Endodermal cell (in vitro differentiated cells): ENCODE data around the gene ELP5. TPM values are rescaled to one million over a fixed set of nuclear protein-coding genes. Genes with fewer than 3 reads are reported as not detected.

ENCODE experiments used
- DNase-seq: peaks from one replicate; pipeline ENCODE4 v3.0.0-alpha.2; 2017
- H3K27ac ChIP-seq: 2 replicates; pipeline ENCODE4 v1.5.1; 2013; ENCODE audit warnings: mild to moderate bottlenecking, low read depth, low read length, moderate library complexity
- H3K27me3 ChIP-seq: 2 replicates; pipeline ENCODE4 v1.6.1; 2013; ENCODE audit warnings: mild to moderate bottlenecking, low read length, moderate library complexity; ENCODE audit not compliant: insufficient read depth, control insufficient read depth, poor library complexity, severe bottlenecking
- H3K36me3 ChIP-seq: 2 replicates; pipeline ENCODE4 v1.7.0; 2013; ENCODE audit warnings: mild to moderate bottlenecking, low read length, moderate library complexity; ENCODE audit not compliant: control insufficient read depth, insufficient read depth
- H3K4me1 ChIP-seq: one replicate; pipeline ENCODE4 v1.7.0; 2013; ENCODE audit warnings: low read length; ENCODE audit not compliant: control insufficient read depth, insufficient read depth
- H3K4me3 ChIP-seq: 2 replicates; pipeline ENCODE4 v1.5.1; 2013; ENCODE audit warnings: mild to moderate bottlenecking, low read length, moderate library complexity
- H3K9ac ChIP-seq: 2 replicates; pipeline ENCODE4 v1.6.1; 2013; ENCODE audit warnings: mild to moderate bottlenecking, low read length, moderate library complexity; ENCODE audit not compliant: poor library complexity, severe bottlenecking; ENCODE audit errors: extremely low read depth
- H3K9me3 ChIP-seq: 2 replicates; pipeline ENCODE4 v1.6.1; 2013; ENCODE audit warnings: mild to moderate bottlenecking, low read length, moderate library complexity; ENCODE audit not compliant: control insufficient read depth
- H3K27ac Mint-ChIP-seq: 2 replicates; pipeline ENCODE4 v1.8.0; 2020; ENCODE audit warnings: mixed read lengths
- H3K27me3 Mint-ChIP-seq: 2 replicates; pipeline ENCODE4 v1.8.0; 2021; ENCODE audit warnings: mild to moderate bottlenecking, mixed read lengths; ENCODE audit not compliant: insufficient read depth
- H3K36me3 Mint-ChIP-seq: 2 replicates; pipeline ENCODE4 v1.8.0; 2020; ENCODE audit warnings: low read depth, mixed read lengths
- H3K4me1 Mint-ChIP-seq: 2 replicates; pipeline ENCODE4 v1.8.0; 2020; ENCODE audit warnings: mixed read lengths
- H3K4me3 Mint-ChIP-seq: 2 replicates; pipeline ENCODE4 v1.8.0; 2020; ENCODE audit warnings: mild to moderate bottlenecking, moderate library complexity, mixed read lengths
- H3K9me3 Mint-ChIP-seq: 2 replicates; pipeline ENCODE4 v1.8.0; 2020; ENCODE audit warnings: mild to moderate bottlenecking, mixed read lengths
- WGBS, 2 experiments: methylation state at CpG; one replicate each; pipeline versions ENCODE4 v1.1.5 to v1.1.7; 2013; ENCODE audit warnings: missing lambda C conversion rate in 2 of 2, mixed read lengths in 1 of 2; ENCODE audit not compliant: insufficient coverage in 1 of 2, insufficient read length in 1 of 2; 5-methylcytosine and 5-hydroxymethylcytosine counted together
- total RNA-seq, 2 donors: library from RNA; stranded (reverse); fragmentation: NEBNext Ultra II Directional in 1 of 2; extraction: Animal tissue kit (Norgen Biotek cat#: 25700) in 1 of 2; gene quantifications; 2 replicates in 1 of 2; 3 replicates in 1 of 2; pipeline ENCODE4 v1.2.1, GENCODE V29; 2021
- TF ChIP-seq, protein P1 (sequence below): fragments of 200-600 bp; sonication (generic); conservative IDR thresholded peaks from 2 replicates; pipeline ENCODE4 v1.5.0; 2021; ENCODE audit warnings: antibody characterized with exemption, mild to moderate bottlenecking

ELP5 gene
- total RNA-seq, 2 donors from 2014 or later = 45.3 to 68.0 TPM

DNA sequence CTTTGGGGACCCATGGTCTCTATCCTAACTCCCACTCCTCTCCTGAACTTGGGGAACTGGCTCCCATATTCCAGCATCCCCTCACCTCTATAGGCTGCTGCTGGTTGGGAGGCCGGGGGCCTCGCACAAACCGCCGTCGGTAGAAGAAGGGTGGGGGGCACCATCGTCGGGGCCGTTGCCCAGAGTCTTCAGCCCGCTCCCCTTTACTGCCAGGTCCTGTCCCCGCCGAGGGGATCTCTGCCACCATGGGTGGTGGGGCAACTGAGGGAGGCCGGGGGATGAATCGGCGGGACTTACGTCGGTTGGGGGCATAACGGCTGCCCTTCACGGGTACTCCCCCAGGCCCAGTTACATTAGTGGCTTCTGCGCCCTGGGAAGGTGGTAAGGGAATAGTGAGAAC is 38.2 kb downstream of the ELP5 start:
- Mint-ChIP-seq H3K4me1 (peaks cover 3% of the 10 kb centered on the region), H3K9me3 (no peaks in the 10 kb centered on the region), H3K36me3 (no peaks in the 10 kb centered on the region), H3K4me3 (no peak overlapping the region), H3K27ac (no peak overlapping the region), H3K27me3 (peaks cover 55% of the 10 kb centered on the region)
- Histone ChIP-seq H3K9ac (no peak overlapping the region), H3K4me1 (no peaks in the 10 kb centered on the region), H3K9me3 (no peaks in the 10 kb centered on the region), H3K4me3 (no peak overlapping the region), H3K27ac (no peak overlapping the region), H3K27me3 (peaks cover 36% of the 10 kb centered on the region), H3K36me3 (no peaks in the 10 kb centered on the region)
- DNase-seq = no peak
- TF ChIP-seq, protein P1, sequence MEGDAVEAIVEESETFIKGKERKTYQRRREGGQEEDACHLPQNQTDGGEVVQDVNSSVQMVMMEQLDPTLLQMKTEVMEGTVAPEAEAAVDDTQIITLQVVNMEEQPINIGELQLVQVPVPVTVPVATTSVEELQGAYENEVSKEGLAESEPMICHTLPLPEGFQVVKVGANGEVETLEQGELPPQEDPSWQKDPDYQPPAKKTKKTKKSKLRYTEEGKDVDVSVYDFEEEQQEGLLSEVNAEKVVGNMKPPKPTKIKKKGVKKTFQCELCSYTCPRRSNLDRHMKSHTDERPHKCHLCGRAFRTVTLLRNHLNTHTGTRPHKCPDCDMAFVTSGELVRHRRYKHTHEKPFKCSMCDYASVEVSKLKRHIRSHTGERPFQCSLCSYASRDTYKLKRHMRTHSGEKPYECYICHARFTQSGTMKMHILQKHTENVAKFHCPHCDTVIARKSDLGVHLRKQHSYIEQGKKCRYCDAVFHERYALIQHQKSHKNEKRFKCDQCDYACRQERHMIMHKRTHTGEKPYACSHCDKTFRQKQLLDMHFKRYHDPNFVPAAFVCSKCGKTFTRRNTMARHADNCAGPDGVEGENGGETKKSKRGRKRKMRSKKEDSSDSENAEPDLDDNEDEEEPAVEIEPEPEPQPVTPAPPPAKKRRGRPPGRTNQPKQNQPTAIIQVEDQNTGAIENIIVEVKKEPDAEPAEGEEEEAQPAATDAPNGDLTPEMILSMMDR = no peak
- 93 to 95% methylated on average over 4 to 19 of the region's 19 CpGs for whole genome bisulfite sequencing, 2 experiments

DNA sequence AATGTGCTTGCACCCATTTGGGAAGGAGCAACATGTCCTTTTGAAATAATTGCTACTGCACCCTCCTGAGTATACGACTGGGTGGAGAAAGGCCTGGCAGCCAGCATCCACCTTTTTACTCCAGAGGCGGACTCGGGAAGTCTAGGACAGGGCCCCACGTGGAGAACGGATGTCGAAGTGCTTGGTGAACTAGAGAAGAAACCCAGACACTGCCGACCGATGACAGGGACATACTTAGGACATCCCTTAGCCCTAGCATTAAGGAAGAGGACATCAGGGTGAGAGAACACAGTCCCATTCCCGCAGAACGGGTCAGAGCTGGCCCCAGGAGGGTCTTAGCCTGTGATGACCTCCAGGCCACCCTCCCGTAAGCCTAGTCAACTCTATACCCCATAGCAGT is 38.7 kb downstream of the ELP5 start:
- no peak overlapping the region for H3K4me3 Mint-ChIP-seq
- no peak for DNase-seq
- H3K9me3 Mint-ChIP-seq = no peaks in the 10 kb centered on the region
- Histone ChIP-seq H3K27me3 (peaks cover 41% of the 10 kb centered on the region), H3K27ac (no peak overlapping the region), H3K9ac (no peak overlapping the region), H3K36me3 (no peaks in the 10 kb centered on the region), H3K4me1 (no peaks in the 10 kb centered on the region), H3K4me3 (no peak overlapping the region), H3K9me3 (no peaks in the 10 kb centered on the region)
- 87 to 89% methylated on average over 9 to 11 of the region's 11 CpGs for WGBS, 2 experiments
- TF ChIP-seq, protein P1 = no peak
- no peak overlapping the region for H3K27ac Mint-ChIP-seq
- no peaks in the 10 kb centered on the region for H3K36me3 Mint-ChIP-seq
- H3K4me1 Mint-ChIP-seq = peaks cover 3% of the 10 kb centered on the region
- H3K27me3 Mint-ChIP-seq = peaks cover 60% of the 10 kb centered on the region

- H3K36me3 ChIP-seq = no peaks in the 10 kb centered on the region
- H3K27me3 ChIP-seq = peaks cover 54% of the 10 kb centered on the region
- Mint-ChIP-seq H3K27me3 (peaks cover 71% of the 10 kb centered on the region), H3K36me3 (no peaks in the 10 kb centered on the region), H3K4me1 (peaks cover 3% of the 10 kb centered on the region), H3K27ac (no peak overlapping the region), H3K4me3 (no peak overlapping the region), H3K9me3 (no peaks in the 10 kb centered on the region)
- 100% methylated on average over 2 of the region's 2 CpGs; no CpG with 5 or more reads in 1 of the 2 experiments for WGBS, 2 experiments
- no peak overlapping the region for H3K9ac ChIP-seq
- no peak overlapping the region for H3K4me3 ChIP-seq
- no peaks in the 10 kb centered on the region for H3K4me1 ChIP-seq
- no peaks in the 10 kb centered on the region for H3K9me3 ChIP-seq
- no peak overlapping the region for H3K27ac ChIP-seq
- no peak for DNase-seq
- TF ChIP-seq, protein P1 = no peak
These were observed 40.2 kb downstream of the ELP5 start for GRCh38 chr17:7292194-7292593.
